GM19099 (cell line): Measurements from ENCODE around the gene ZBTB45.

Source experiments
- POLR2A ChIP-seq: IDR thresholded peaks from 3 replicates; pipeline ENCODE4 v1.6.1; 2011; ENCODE audit warnings: low read depth; ENCODE audit not compliant: insufficient read length; ENCODE audit errors: extremely low read depth

Gene ZBTB45

GRCh38 chr19:58557221-58558065, 37.8 kb upstream of the ZBTB45 start:
- TF ChIP-seq POLR2A: no peak

GRCh38 chr19:58556622-58557220, 37.1 kb upstream of the ZBTB45 start:
- TF ChIP-seq POLR2A: no peak

- no peak for TF ChIP-seq POLR2A
These were observed 36.5 kb upstream of the ZBTB45 start for GRCh38 chr19:58555920-58556621.

- no peak for TF ChIP-seq POLR2A
These were observed 35.8 kb upstream of the ZBTB45 start for GRCh38 chr19:58555369-58555885.

- peak; percentile 85 for TF ChIP-seq POLR2A
These were observed 35.1 kb upstream of the ZBTB45 start, which contains the start of gene CHMP2A for GRCh38 chr19:58554494-58555368. Gene CHMP2A (minus strand): TSS chr19:58555105. CDS start chr19:58554212, 893 bp downstream.

GRCh38 chr19:58553799-58554493, 34.3 kb upstream of the ZBTB45 start:
- TF ChIP-seq POLR2A: no peak

GRCh38 chr19:58552655-58553054, 33.0 kb upstream of the ZBTB45 start:
- TF ChIP-seq POLR2A: no peak

GRCh38 chr19:58551577-58552471, 32.2 kb upstream of the ZBTB45 start:
- no peak for TF ChIP-seq POLR2A

- peak; percentile 36 for TF ChIP-seq POLR2A
These were observed 31.5 kb upstream of the ZBTB45 start for GRCh38 chr19:58551123-58551497.

GRCh38 chr19:58550362-58551122, 30.9 kb upstream of the ZBTB45 start:
- TF ChIP-seq POLR2A: no peak

GRCh38 chr19:58549664-58550361, 30.2 kb upstream of the ZBTB45 start:
- no peak for TF ChIP-seq POLR2A
